PC-3 (cell line): ENCODE measurements around the gene CAPN13.

Source experiments
- EZH2 ChIP-seq: fragments of 300-600 bp; sonication (generic); IDR thresholded peaks from one replicate; pipeline ENCODE4 v1.6.1; 2017; ENCODE audit warnings: antibody characterized with exemption, mild to moderate bottlenecking, low read length; ENCODE audit not compliant: unreplicated experiment
- EZH2phosphoT487 ChIP-seq: fragments of 300-600 bp; sonication (generic); IDR thresholded peaks from 2 replicates; pipeline ENCODE4 v1.6.1; 2018; ENCODE audit warnings: mild to moderate bottlenecking, antibody characterized with exemption, low read length, borderline replicate concordance
- TF ChIP-seq, protein P1 (sequence below): fragments of 300-600 bp; sonication (generic); conservative IDR thresholded peaks from 2 replicates; pipeline ENCODE4 v1.5.1; 2017; ENCODE audit warnings: antibody characterized with exemption, low read depth, mild to moderate bottlenecking, low read length

DNA sequence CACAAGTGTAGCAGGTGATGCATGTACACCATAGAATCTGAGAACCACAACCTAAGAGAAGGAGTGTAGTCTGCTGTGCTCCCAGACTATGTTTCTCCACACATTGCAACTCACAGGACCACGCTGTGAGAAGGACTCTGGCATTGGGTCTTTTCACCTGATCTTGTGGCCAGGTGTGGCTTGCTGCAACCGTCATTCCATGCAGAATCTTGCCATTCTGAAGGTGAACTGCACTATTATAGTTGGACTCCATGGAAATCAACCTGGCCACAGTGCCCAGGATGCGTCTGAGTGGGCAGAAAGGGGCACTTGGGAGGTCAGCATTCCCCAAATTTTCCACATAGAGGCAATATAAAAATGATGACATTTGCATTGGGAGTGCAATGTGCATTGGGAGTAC lies 122.2 kb downstream of the CAPN13 start:
- TF ChIP-seq, protein P1, sequence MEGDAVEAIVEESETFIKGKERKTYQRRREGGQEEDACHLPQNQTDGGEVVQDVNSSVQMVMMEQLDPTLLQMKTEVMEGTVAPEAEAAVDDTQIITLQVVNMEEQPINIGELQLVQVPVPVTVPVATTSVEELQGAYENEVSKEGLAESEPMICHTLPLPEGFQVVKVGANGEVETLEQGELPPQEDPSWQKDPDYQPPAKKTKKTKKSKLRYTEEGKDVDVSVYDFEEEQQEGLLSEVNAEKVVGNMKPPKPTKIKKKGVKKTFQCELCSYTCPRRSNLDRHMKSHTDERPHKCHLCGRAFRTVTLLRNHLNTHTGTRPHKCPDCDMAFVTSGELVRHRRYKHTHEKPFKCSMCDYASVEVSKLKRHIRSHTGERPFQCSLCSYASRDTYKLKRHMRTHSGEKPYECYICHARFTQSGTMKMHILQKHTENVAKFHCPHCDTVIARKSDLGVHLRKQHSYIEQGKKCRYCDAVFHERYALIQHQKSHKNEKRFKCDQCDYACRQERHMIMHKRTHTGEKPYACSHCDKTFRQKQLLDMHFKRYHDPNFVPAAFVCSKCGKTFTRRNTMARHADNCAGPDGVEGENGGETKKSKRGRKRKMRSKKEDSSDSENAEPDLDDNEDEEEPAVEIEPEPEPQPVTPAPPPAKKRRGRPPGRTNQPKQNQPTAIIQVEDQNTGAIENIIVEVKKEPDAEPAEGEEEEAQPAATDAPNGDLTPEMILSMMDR, result no peak
- no peak for TF ChIP-seq EZH2
- no peak for TF ChIP-seq EZH2phosphoT487
